AG04449 (cell line): ENCODE data around the gene MAML2.

Experiments
- CTCF ChIA-PET: fragments of 350-600 bp; formaldehyde crosslinking; extraction: SDS; loops from one replicate; lab custom pipeline; 2021; ENCODE audit warnings: antibody characterized with exemption; lab: Yijun Ruan, JAX
- POLR2A ChIA-PET: fragments of 400-600, 350-600 bp; formaldehyde crosslinking; extraction: SDS; loops from one replicate; lab custom pipeline; 2020; ENCODE audit warnings: antibody characterized with exemption, inconsistent platforms; lab: Yijun Ruan, JAX
- DNase-seq: peaks from one replicate; pipeline ENCODE4 v3.0.0-alpha.2; 2010; ENCODE audit warnings: low read depth, low spot score
- H3K4me3 ChIP-seq: 2 replicates; pipeline ENCODE4 v1.5.1; 2011; ENCODE audit warnings: low read depth, mild to moderate bottlenecking, control low read depth, low read length
- TF ChIP-seq, protein P1 (sequence below): IDR thresholded peaks from one replicate; pipeline ENCODE4 v1.5.1; 2011; ENCODE audit warnings: mild to moderate bottlenecking, moderate library complexity, low read length, control low read depth, inconsistent platforms; ENCODE audit not compliant: insufficient read depth; ENCODE audit errors: missing control alignments

Gene MAML2

DNA sequence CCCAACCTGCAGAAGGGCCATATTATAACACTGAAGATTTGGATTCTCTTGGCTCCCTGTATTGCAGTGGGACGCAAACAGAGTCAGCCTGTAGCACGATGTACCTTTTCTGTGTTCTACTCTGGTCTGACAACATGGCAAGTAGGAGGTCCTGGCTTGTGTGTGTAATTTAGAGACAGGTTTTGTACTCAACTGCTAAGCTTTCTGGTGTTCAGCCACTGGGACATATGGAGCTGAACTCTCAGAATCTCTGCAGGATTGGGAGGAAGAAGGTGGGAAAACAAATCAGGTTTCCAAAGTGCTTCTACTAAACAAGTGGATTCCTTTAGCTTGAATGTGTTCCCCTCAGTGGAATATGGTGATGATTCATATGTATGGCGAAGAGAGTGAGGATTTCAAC is 226.6 kb downstream of the MAML2 start:
- ChIA-PET CTCF (interaction anchor here (0.9 to 1.5 kb wide), 3 partner anchors 42 to 62 kb away, joined by 3 read pairs; no protein-coding TSS in a partner anchor), POLR2A (no interaction called here)
- TF ChIP-seq, protein P1, sequence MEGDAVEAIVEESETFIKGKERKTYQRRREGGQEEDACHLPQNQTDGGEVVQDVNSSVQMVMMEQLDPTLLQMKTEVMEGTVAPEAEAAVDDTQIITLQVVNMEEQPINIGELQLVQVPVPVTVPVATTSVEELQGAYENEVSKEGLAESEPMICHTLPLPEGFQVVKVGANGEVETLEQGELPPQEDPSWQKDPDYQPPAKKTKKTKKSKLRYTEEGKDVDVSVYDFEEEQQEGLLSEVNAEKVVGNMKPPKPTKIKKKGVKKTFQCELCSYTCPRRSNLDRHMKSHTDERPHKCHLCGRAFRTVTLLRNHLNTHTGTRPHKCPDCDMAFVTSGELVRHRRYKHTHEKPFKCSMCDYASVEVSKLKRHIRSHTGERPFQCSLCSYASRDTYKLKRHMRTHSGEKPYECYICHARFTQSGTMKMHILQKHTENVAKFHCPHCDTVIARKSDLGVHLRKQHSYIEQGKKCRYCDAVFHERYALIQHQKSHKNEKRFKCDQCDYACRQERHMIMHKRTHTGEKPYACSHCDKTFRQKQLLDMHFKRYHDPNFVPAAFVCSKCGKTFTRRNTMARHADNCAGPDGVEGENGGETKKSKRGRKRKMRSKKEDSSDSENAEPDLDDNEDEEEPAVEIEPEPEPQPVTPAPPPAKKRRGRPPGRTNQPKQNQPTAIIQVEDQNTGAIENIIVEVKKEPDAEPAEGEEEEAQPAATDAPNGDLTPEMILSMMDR, result no peak
- no peak for DNase-seq
- H3K4me3 ChIP-seq, result no peak overlapping the region

DNA sequence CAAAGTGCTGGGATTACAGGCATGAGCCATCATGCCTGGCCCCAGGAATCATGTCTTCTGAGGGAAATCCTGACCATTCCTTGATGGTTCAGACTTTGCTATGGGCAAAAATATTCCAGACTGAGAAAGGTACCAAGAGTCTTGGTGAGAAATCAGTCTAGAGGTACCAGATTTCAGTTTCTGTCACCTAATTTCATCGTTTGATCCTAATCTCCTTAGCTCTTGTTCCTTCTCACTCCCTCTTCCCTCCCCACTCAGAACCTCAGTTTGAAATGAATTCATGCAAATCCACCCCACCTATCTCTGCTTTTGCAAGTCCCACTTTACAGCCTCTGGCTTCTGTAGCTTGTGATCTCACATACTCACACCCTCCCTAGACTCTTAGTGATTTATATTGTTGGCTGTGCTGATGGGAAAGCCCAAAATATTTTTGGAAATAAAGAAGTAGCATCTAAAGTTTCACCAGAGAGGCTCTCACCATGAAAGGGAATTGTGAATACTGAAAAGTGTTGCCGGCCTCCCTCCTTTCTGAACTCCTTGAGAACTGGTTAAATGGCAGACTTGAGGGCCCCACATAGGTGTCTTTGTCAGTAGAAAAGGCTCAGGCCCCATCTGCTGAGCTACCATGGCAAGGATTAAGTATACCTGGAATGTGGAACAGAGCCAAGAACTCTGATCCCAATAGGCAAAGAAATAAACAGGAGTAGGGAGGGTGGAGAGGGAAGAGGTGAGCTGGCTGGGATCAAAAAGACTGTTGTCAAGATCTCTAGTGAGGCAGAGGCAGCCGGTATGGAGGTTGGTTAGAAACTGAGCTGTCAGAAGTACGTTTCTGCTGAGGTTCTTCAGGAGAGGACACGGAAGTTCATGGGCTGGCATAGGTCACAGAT is 228.6 kb downstream of the MAML2 start:
- POLR2A ChIA-PET, result interaction anchor here (0.8 kb wide), 1 partner anchor 12 kb away, joined by 3 read pairs; no protein-coding TSS in a partner anchor
- no peak for DNase-seq
- no peak overlapping the region for H3K4me3 ChIP-seq
- CTCF ChIA-PET, result interaction anchor here (1.0 to 2.5 kb wide), 5 partner anchors 8 to 228 kb away, joined by 3 to 7 read pairs (median 4); partner anchors contain the start of gene MAML2
- TF ChIP-seq, protein P1, result no peak

- ChIA-PET POLR2A (interaction anchor here (0.6 to 0.8 kb wide), 2 partner anchors 11 to 230 kb away, joined by 3 read pairs; partner anchors contain the start of gene MAML2), CTCF (interaction anchor here (1.0 to 2.5 kb wide), 4 partner anchors 9 to 21 kb away, joined by 3 to 7 read pairs (median 4); no protein-coding TSS in a partner anchor)
- H3K4me3 ChIP-seq, result no peak overlapping the region
Measured at GRCh38 chr11:96113193-96113681, 229.8 kb downstream of the MAML2 start.

DNA sequence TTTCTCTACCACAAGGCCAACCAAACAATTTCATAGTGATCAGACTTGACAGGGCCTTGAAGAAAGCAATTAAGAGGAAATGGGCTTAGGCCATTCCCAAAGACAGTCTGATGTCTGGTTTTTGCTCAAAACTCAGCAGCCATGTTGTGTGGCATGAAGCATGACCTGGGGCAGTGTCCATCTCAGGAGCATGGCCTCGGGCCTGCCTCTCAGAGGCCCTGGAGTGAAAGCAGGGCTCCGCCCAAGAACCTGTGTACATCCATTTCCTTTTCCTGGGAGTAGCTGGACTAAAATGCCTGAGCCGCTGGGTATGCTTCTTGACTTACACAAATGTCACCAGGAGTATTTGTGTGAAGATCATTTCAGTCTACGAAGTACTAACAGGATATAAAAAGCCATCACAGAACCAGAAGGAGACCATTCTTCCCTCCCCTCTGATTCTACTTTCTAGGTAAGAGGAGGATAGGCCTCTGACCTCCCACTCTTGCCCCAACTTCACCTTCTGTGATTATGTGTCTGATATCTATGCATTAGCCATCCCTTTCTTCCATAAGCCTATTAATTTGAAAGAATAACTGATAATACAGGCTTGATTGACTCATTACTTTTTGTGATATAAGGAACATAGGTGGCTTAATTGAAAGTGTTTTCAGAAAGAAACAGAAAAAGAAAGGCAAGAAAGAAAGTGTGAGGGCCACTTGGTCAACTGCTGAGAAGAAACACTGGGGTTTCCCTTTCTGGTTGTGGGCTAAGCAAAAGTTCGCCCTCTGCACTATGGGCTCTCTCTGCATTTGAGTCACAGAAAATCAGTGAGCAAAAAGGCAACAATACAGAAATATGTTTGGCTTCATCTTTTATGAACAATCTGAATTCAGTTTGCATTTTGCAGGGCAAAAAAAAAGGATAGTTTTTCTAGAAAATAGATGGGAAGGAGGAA is 230.5 kb downstream of the MAML2 start:
- TF ChIP-seq, protein P1, result no peak
- no peak for DNase-seq
- no peak overlapping the region for H3K4me3 ChIP-seq
- CTCF ChIA-PET, result interaction anchor here (1.5 to 2.5 kb wide), 2 partner anchors 10 to 13 kb away, joined by 5 to 7 read pairs; no protein-coding TSS in a partner anchor
- POLR2A ChIA-PET, result no interaction called here

More at GRCh38 chr11:96113193-96113681, 229.8 kb downstream of the MAML2 start:
- TF ChIP-seq, protein P1, result no peak
- no peak for DNase-seq

- no peak for DNase-seq
- TF ChIP-seq, protein P1, result no peak
- no peak overlapping the region for H3K4me3 ChIP-seq
- POLR2A ChIA-PET, result no interaction called here
- CTCF ChIA-PET, result no interaction called here
Measured at GRCh38 chr11:96111308-96111707, 231.7 kb downstream of the MAML2 start.
